H9 (cell line): ENCODE results near the gene RSAD1. TPM values are rescaled to one million over a fixed set of nuclear protein-coding genes. Genes with fewer than 3 reads are reported as not detected.

Experiments
- DNase-seq: peaks from one replicate; pipeline ENCODE4 v3.0.0-alpha.2; 2017
- H2AFZ ChIP-seq: one replicate; pipeline ENCODE4 v1.6.1; 2013; ENCODE audit warnings: mild to moderate bottlenecking, low read length, control low read depth, moderate library complexity
- H2AK5ac ChIP-seq: 2 replicates; pipeline ENCODE4 v1.6.1; 2013; ENCODE audit warnings: low read length, control low read depth, mixed read lengths; ENCODE audit not compliant: insufficient read length
- H2BK120ac ChIP-seq: one replicate; pipeline ENCODE4 v1.6.1; 2013; ENCODE audit warnings: low read depth, mild to moderate bottlenecking, low read length, control low read depth, inconsistent platforms; ENCODE audit not compliant: poor library complexity, severe bottlenecking
- H2BK12ac ChIP-seq: 2 replicates; pipeline ENCODE4 v1.6.1; 2013; ENCODE audit warnings: low read length, control low read depth, mixed read lengths, low read depth; ENCODE audit not compliant: insufficient read length
- H2BK15ac ChIP-seq: 2 replicates; pipeline ENCODE4 v1.6.1; 2013; ENCODE audit warnings: low read depth, low read length, control low read depth
- H2BK20ac ChIP-seq: one replicate; pipeline ENCODE4 v1.6.1; 2013; ENCODE audit warnings: low read depth, mild to moderate bottlenecking, low read length, control low read depth, inconsistent platforms; ENCODE audit not compliant: poor library complexity, severe bottlenecking
- H2BK5ac ChIP-seq: 2 replicates; pipeline ENCODE4 v1.6.1; 2013; ENCODE audit warnings: low read length, control low read depth, mixed read lengths; ENCODE audit not compliant: insufficient read length
- H3K14ac ChIP-seq: 2 replicates; pipeline ENCODE4 v1.6.1; 2013; ENCODE audit warnings: low read length, control low read depth; ENCODE audit not compliant: insufficient read depth
- H3K18ac ChIP-seq: 2 replicates; pipeline ENCODE4 v1.6.1; 2013; ENCODE audit warnings: low read depth, mild to moderate bottlenecking, mixed read lengths, low read length, control low read depth; ENCODE audit not compliant: insufficient read length
- H3K23ac ChIP-seq: 2 replicates; pipeline ENCODE4 v1.6.1; 2013; ENCODE audit warnings: low read length, control low read depth, mixed read lengths, low read depth; ENCODE audit not compliant: insufficient read length
- H3K23me2 ChIP-seq: 2 replicates; pipeline ENCODE4 v1.6.1; 2013; ENCODE audit warnings: low read depth, mild to moderate bottlenecking, mixed read lengths, low read length, control low read depth; ENCODE audit not compliant: insufficient read length, poor library complexity, severe bottlenecking
- H3K27ac ChIP-seq: 2 replicates; pipeline ENCODE4 v1.5.1; 2013; ENCODE audit warnings: low read length, control low read depth, mixed read lengths, low read depth; ENCODE audit not compliant: insufficient read length
- H3K27me3 ChIP-seq: 2 replicates; pipeline ENCODE4 v1.6.1; 2013; ENCODE audit warnings: low read length, control low read depth, inconsistent platforms; ENCODE audit not compliant: insufficient read depth
- H3K4ac ChIP-seq: 2 replicates; pipeline ENCODE4 v1.6.1; 2013; ENCODE audit warnings: low read depth, mild to moderate bottlenecking, control low read depth, inconsistent platforms, low read length, moderate library complexity
- H3K4me1 ChIP-seq: 2 replicates; pipeline ENCODE4 v1.6.1; 2013; ENCODE audit warnings: low read length, control low read depth, inconsistent platforms; ENCODE audit not compliant: insufficient read depth
- H3K4me2 ChIP-seq: 2 replicates; pipeline ENCODE4 v1.6.1; 2013; ENCODE audit warnings: low read length, control low read depth, mixed read lengths; ENCODE audit not compliant: insufficient read length, insufficient read depth
- H3K56ac ChIP-seq: 2 replicates; pipeline ENCODE4 v1.6.1; 2013; ENCODE audit warnings: low read depth, mild to moderate bottlenecking, mixed read lengths, low read length, control low read depth; ENCODE audit not compliant: insufficient read length
- H3K79me1 ChIP-seq: 2 replicates; pipeline ENCODE4 v1.6.1; 2013; ENCODE audit warnings: low read depth, mild to moderate bottlenecking, moderate library complexity, low read length, control low read depth, inconsistent platforms; ENCODE audit not compliant: insufficient read depth, poor library complexity, severe bottlenecking
- H3K79me2 ChIP-seq: 2 replicates; pipeline ENCODE4 v1.6.1; 2013; ENCODE audit warnings: low read length, control low read depth, inconsistent platforms; ENCODE audit not compliant: insufficient read depth
- H3K9ac ChIP-seq: 2 replicates; pipeline ENCODE4 v1.6.1; 2013; ENCODE audit warnings: low read length, control low read depth, mixed read lengths; ENCODE audit not compliant: insufficient read length; ENCODE audit errors: extremely low read depth
- H3K9me3 ChIP-seq: one replicate; pipeline ENCODE4 v1.6.1; 2013; ENCODE audit warnings: low read depth, low read length, inconsistent platforms; ENCODE audit not compliant: control insufficient read depth
- H3T11ph ChIP-seq: one replicate; pipeline ENCODE4 v1.6.1; 2013; ENCODE audit warnings: mild to moderate bottlenecking, low read length, control low read depth, inconsistent platforms
- H4K20me1 ChIP-seq: one replicate; pipeline ENCODE4 v1.6.1; 2013; ENCODE audit not compliant: control insufficient read depth, insufficient read length, insufficient read depth
- H4K5ac ChIP-seq: 2 replicates; pipeline ENCODE4 v1.6.1; 2013; ENCODE audit warnings: low read depth, mild to moderate bottlenecking, mixed read lengths, low read length, control low read depth; ENCODE audit not compliant: insufficient read length
- H4K8ac ChIP-seq: replicated peaks from 2 replicates; pipeline ENCODE4 v1.6.1; 2013; ENCODE audit warnings: low read length, control low read depth, mixed read lengths, low read depth; ENCODE audit not compliant: insufficient read length
- H4K91ac ChIP-seq: 2 replicates; pipeline ENCODE4 v1.6.1; 2013; ENCODE audit warnings: low read depth, mild to moderate bottlenecking, moderate library complexity, mixed read lengths, low read length, control low read depth; ENCODE audit not compliant: insufficient read length
- H3K27ac Mint-ChIP-seq, 3 experiments: 2 replicates in 2 of 3; 3 replicates in 1 of 3; pipeline ENCODE4 v1.8.0; 2020 to 2021; ENCODE audit warnings: mixed read lengths in 3 of 3, mild to moderate bottlenecking in 1 of 3, moderate library complexity in 1 of 3
- H3K27me3 Mint-ChIP-seq: 2 replicates; pipeline ENCODE4 v1.8.0; 2021; ENCODE audit warnings: low read depth, mild to moderate bottlenecking, moderate library complexity, mixed read lengths
- H3K36me3 Mint-ChIP-seq, 3 experiments: 2 replicates in 2 of 3; 3 replicates in 1 of 3; pipeline ENCODE4 v1.8.0; 2020 to 2021; ENCODE audit warnings: low read depth in 3 of 3, mixed read lengths in 3 of 3; ENCODE audit not compliant: insufficient read depth in 1 of 3
- H3K4me1 Mint-ChIP-seq, 2 experiments: 2 replicates each; pipeline ENCODE4 v1.8.0; 2020; ENCODE audit warnings: mixed read lengths in 2 of 2
- H3K4me3 Mint-ChIP-seq, 2 experiments: 2 replicates in 1 of 2; 3 replicates in 1 of 2; pipeline ENCODE4 v1.8.0; 2020 to 2021; ENCODE audit warnings: mild to moderate bottlenecking in 2 of 2, mixed read lengths in 2 of 2, moderate library complexity in 1 of 2
- H3K9me3 Mint-ChIP-seq, 2 experiments: 2 replicates in 1 of 2; 3 replicates in 1 of 2; pipeline ENCODE4 v1.8.0; 2020; ENCODE audit warnings: mild to moderate bottlenecking in 2 of 2, mixed read lengths in 2 of 2, moderate library complexity in 1 of 2
- CTCF ChIP-seq: fragments of 200-600 bp; sonication (generic); conservative IDR thresholded peaks from 3 replicates; pipeline ENCODE4 v1.8.0; 2021; ENCODE audit warnings: antibody characterized with exemption, mild to moderate bottlenecking
- WGBS: extraction: QIAGEN DNeasy Blood & Tissue Kit; methylation state at CpG from one replicate; pipeline ENCODE4 v1.1.7; 2013; ENCODE audit warnings: missing lambda C conversion rate, low lambda C conversion rate, mixed read lengths; ENCODE audit not compliant: insufficient read length; ENCODE audit errors: extremely low coverage; 5-methylcytosine and 5-hydroxymethylcytosine counted together
- total RNA-seq: library from RNA; stranded (reverse); gene quantifications from 2 replicates; pipeline ENCODE4 v1.2.1, GENCODE V29; 2021

Gene RSAD1
- total RNA-seq, 1 experiment from 2014 or later: 27.9 TPM

GRCh38 chr17:50460831-50461526, 17.7 kb upstream of the RSAD1 start:
- Histone ChIP-seq H3K4me1 (no peaks in the 10 kb centered on the region), H3K79me1 (no peaks in the 10 kb centered on the region), H4K20me1 (no peaks in the 10 kb centered on the region), H2BK15ac (no peak overlapping the region), H3K23me2 (peaks cover 4% of the 10 kb centered on the region), H3K23ac (no peak overlapping the region), H2BK12ac (no peak overlapping the region), H2AFZ (no peak overlapping the region), H3K9me3 (no peaks in the 10 kb centered on the region), H3K79me2 (no peaks in the 10 kb centered on the region), H4K91ac (no peak overlapping the region), H2BK20ac (no peak overlapping the region), H4K5ac (no peak overlapping the region), H3K4ac (no peak overlapping the region), H2BK5ac (no peak overlapping the region), H3K9ac (no peak overlapping the region), H3K27ac (no peak overlapping the region), H3K27me3 (no peaks in the 10 kb centered on the region), H2BK120ac (no peak overlapping the region), H3T11ph (no peak overlapping the region), H3K18ac (no peak overlapping the region), H2AK5ac (no peak overlapping the region), H3K4me2 (no peak overlapping the region), H3K56ac (no peak overlapping the region), H3K14ac (no peak overlapping the region; the same call in 1 of the 2 replicates), H4K8ac (no peak overlapping the region)
- Mint-ChIP-seq H3K36me3 (peaks cover 0 to 4% (median 2%) of the 10 kb centered on the region in 3 experiments; a peak in 3 of 7 replicates), H3K4me3 (no peak overlapping the region), H3K4me1 (no peaks in the 10 kb centered on the region), H3K9me3 (no peaks in the 10 kb centered on the region), H3K27me3 (peaks cover 3% of the 10 kb centered on the region; the same call in 1 of the 2 replicates), H3K27ac (no peak overlapping the region; a peak in 1 of 7 replicates)
- whole genome bisulfite sequencing: no CpG with 5 or more reads among the region's 9 CpGs
- TF ChIP-seq CTCF: no peak
- DNase-seq: no peak
